Astrocyte of the spinal cord (primary cell): ENCODE results near the gene ASB4.

Source experiments
- DNase-seq: peaks from one replicate; pipeline ENCODE4 v3.0.0; 2011; ENCODE audit warnings: low read depth, low spot score
- H3K4me3 ChIP-seq: 2 replicates; pipeline ENCODE4 v1.5.1; 2011; ENCODE audit warnings: low read depth, mild to moderate bottlenecking, low read length, moderate library complexity
- CTCF ChIP-seq: IDR thresholded peaks from 2 replicates; pipeline ENCODE4 v1.5.1; 2012; ENCODE audit warnings: low read depth, mild to moderate bottlenecking, low read length, inconsistent platforms
- in situ Hi-C: cut with HindIII; loops from 2 replicates; pipeline ENCODE4 v1.10.0; 2017; ENCODE audit warnings: low sequenced_read_pairs

Gene ASB4

GRCh38 chr7:95584769-95585425 is 99.2 kb downstream of the ASB4 start:
- no peak for TF ChIP-seq CTCF
- H3K4me3 ChIP-seq, result no peak overlapping the region
- no peak for DNase-seq
- in situ Hi-C loops, result no loop called here

DNA sequence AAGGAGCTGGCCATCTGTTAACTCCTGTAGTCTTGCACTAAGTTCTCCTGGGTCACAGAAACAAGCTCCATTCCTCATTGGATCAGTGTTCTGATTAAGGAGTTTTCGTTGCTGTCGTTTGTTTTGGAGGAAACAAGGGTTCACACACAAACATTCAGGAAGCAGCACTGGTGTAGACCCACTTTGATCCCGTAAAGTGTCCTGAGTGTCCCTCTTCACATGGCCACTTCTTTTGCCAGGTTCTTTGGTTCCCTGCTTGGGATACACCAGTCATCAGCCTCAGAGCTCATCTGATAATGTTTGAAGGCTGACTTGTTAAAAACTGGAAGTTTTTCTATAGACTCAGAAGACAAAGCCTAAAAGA is 99.7 kb downstream of the ASB4 start:
- TF ChIP-seq CTCF, result no peak
- no peak overlapping the region for H3K4me3 ChIP-seq
- no peak for DNase-seq
- in situ Hi-C loops, result no loop called here

DNA sequence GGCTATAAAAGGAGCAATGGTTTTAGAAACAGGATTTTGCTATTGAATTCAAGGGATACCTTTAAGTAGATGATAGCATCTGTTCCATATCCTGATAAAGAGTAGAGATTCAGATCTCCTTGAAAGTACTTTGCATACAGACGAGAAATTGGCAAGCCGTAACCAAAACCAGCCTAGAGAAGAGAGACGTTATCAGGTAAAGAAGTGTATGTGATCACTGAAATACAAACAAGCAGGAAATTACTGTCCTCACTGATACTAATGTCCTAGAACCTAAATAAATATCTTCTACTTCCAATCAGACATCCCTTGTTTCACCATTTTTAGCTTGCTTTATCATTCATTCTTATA is 101.2 kb downstream of the ASB4 start:
- H3K4me3 ChIP-seq, result no peak overlapping the region
- in situ Hi-C loops, result no loop called here
- DNase-seq, result no peak
- TF ChIP-seq CTCF, result no peak

- no peak for DNase-seq
- TF ChIP-seq CTCF, result no peak
- in situ Hi-C loops, result no loop called here
- no peak overlapping the region for H3K4me3 ChIP-seq
These were observed 103.3 kb downstream of the ASB4 start for GRCh38 chr7:95589031-95589430.

GRCh38 chr7:95589766-95590165 is 104.0 kb downstream of the ASB4 start:
- no peak for TF ChIP-seq CTCF
- no peak for DNase-seq
- in situ Hi-C loops, result no loop called here
- no peak overlapping the region for H3K4me3 ChIP-seq
